A549 treated with RU486 at 1 μM for 4 hours (cell line): ENCODE measurements around the gene TP53I11. TPM values are rescaled to one million over a fixed set of nuclear protein-coding genes. Genes with fewer than 3 reads are reported as not detected.

ENCODE experiments used
- total RNA-seq: library from RNA; stranded (reverse); fragments of 200-300 nt; extraction: Qiagen RNA extraction; gene quantifications from 5 replicates; pipeline ENCODE4 v1.2.3, GENCODE V29; 2022; ENCODE audit warnings: low read depth

TP53I11 gene
- total RNA-seq = 31.9 to 50.5 TPM (median 41.7 TPM) in 5 replicates

GRCh38 chr11:44950625-44951476 is at the start of gene TP53I11:
TP53I11 (minus strand) TSS chr11:44950883; CDS start chr11:44938335, 12,548 bp downstream.

Other genes starting within 250 kb of the TP53I11 start
- 1.4 to 2.8 TPM (median 2.3 TPM) in 5 replicates for gene TSPAN18, start 223.9 kb downstream of the TP53I11 start, total RNA-seq
- gene PRDM11, start 195.8 kb upstream of the TP53I11 start, total RNA-seq = 4.6 to 7.4 TPM (median 7.1 TPM) in 5 replicates